A673 (cell line): ENCODE data around the gene ANXA4.

Experiments
- CTCF ChIP-seq: fragments of 300-800, 200-600 bp; sonication (generic); conservative IDR thresholded peaks from 2 replicates; pipeline ENCODE4 v1.5.1; 2017; ENCODE audit warnings: low read depth, mild to moderate bottlenecking, antibody characterized with exemption, low read length, moderate library complexity, mixed read lengths
- EZH2 ChIP-seq: fragments of 200-600 bp; sonication (generic); IDR thresholded peaks from 2 replicates; pipeline ENCODE4 v1.6.1; 2017; ENCODE audit warnings: borderline replicate concordance, low read depth, mild to moderate bottlenecking, mixed read lengths, antibody characterized with exemption, low read length; ENCODE audit not compliant: poor library complexity, severe bottlenecking

DNA sequence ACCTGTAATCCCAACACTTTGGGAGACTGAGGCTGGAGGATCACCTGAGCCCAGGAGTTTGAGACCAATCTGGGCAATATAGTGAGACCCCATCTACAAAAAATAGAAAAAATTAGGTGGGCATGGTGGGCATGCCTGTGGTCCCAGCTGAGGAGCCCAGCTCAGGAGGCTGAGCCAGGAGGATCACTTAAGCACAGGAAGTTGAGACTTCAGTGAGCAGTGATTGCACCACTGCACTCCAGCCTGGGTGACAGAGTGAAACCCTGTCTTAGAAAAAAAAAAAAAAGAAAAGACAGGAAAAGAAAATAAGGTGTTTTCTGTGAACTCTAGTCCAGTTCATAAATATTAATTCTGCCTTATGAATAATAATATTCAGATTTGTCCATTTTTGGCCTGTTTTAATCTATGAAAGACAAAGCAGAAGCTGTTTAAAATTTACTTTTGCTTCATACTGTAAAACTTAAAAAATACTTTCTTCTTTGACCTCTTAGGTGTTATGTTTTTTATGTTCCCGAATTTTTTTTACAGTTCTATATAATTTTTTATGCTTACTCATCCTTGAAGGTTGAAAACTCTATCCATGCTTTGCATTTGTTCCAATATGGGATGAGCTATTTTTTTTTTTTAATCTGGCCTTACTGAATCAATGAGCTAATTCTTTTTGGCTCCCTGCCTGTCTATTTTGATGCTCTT lies 8.4 kb upstream of the ANXA4 start:
- TF ChIP-seq CTCF (no peak), EZH2 (no peak)
